GM12878 (cell line): ENCODE results near the gene CATSPERD. TPM values are rescaled to one million over a fixed set of nuclear protein-coding genes. Genes with fewer than 3 reads are reported as not detected.
"Not testable (repeated sequence)": the region's sequence is repeated elsewhere in the genome, so short reads cannot be mapped to it uniquely, and the experiment has no call there.

Source experiments
- ATAC-seq: fragments of 200-7000 bp; cut with Tn5 transposase; 3 replicates; pipeline ENCODE4 v1.9.1; 2020; ENCODE audit warnings: mild to moderate bottlenecking, moderate library complexity
- BruUV-seq: library from RNA; stranded (reverse); fragments of 400-500 nt; replicated peaks from 2 replicates; lab custom pipeline; 2021; lab: Mats Ljungman, UMichigan
- CTCF ChIA-PET: fragments of 300-600 bp; sonication (Branson Sonifier 250); formaldehyde crosslinking; extraction: SDS; loops from one replicate; lab custom pipeline; 2021; ENCODE audit warnings: inconsistent platforms; lab: Yijun Ruan, JAX
- POLR2A ChIA-PET: fragments of 350-600 bp; formaldehyde crosslinking; extraction: SDS; loops from one replicate; lab custom pipeline; 2021; ENCODE audit warnings: inconsistent platforms; lab: Charles Lee
- RAD21 ChIA-PET: fragments of 300-600 bp; sonication (Branson Sonifier 250); formaldehyde crosslinking; loops from one replicate; lab custom pipeline; 2023; ENCODE audit warnings: antibody characterized with exemption; ENCODE audit not compliant: unreplicated experiment; lab: Charles Lee
- SMC1A ChIA-PET: fragments of 300-600 bp; sonication (Branson Sonifier 250); formaldehyde crosslinking; loops from one replicate; lab custom pipeline; 2023; ENCODE audit not compliant: unreplicated experiment, uncharacterized antibody; lab: Charles Lee
- DNase-seq: peaks from one replicate; pipeline ENCODE4 v3.0.0-alpha.2; 2011; ENCODE audit warnings: low read depth, low spot score
- FAIRE-seq: peaks from 3 replicates; lab custom pipeline; 2011; peaks lifted over from hg19 to GRCh38; lab: Jason Lieb, UNC
- H2AFZ ChIP-seq: 2 replicates; pipeline ENCODE4 v1.6.0; 2011; ENCODE audit warnings: low read depth, low read length, control low read depth; ENCODE audit not compliant: control insufficient read depth
- H3K27ac ChIP-seq: 2 replicates; pipeline ENCODE4 v1.5.1; 2011; ENCODE audit warnings: control low read depth; ENCODE audit not compliant: control insufficient read depth, insufficient read depth
- H3K27me3 ChIP-seq, 2 experiments: replicated peaks in 1 of 2; 2 replicates each; pipeline versions ENCODE4 v1.6.0 to v1.6.1; 2011; ENCODE audit warnings: low read length in 1 of 2; ENCODE audit not compliant: control insufficient read depth in 2 of 2, insufficient read depth in 2 of 2
- H3K36me3 ChIP-seq, 2 experiments: 2 replicates each; pipeline ENCODE4 v1.5.1; 2011; ENCODE audit warnings: low read length in 1 of 2; ENCODE audit not compliant: control insufficient read depth in 2 of 2, insufficient read depth in 2 of 2
- H3K4me1 ChIP-seq: 2 replicates; pipeline ENCODE4 v1.6.1; 2011; ENCODE audit warnings: mild to moderate bottlenecking, low read length, moderate library complexity, mixed read lengths; ENCODE audit not compliant: control insufficient read depth, insufficient read depth
- H3K4me2 ChIP-seq: 2 replicates; pipeline ENCODE4 v1.6.0; 2011; ENCODE audit warnings: control low read depth; ENCODE audit not compliant: control insufficient read depth, insufficient read depth
- H3K4me3 ChIP-seq: fragments of 200-600 bp; sonication (generic); 2 replicates; pipeline ENCODE4 v1.5.1; 2016
- H3K79me2 ChIP-seq: 2 replicates; pipeline ENCODE4 v1.6.0; 2011; ENCODE audit warnings: low read length; ENCODE audit not compliant: control insufficient read depth, insufficient read depth
- H3K9ac ChIP-seq: 2 replicates; pipeline ENCODE4 v1.8.0; 2011; ENCODE audit warnings: low read length, control low read depth, mixed read lengths; ENCODE audit not compliant: control insufficient read depth, insufficient read depth
- H3K9me3 ChIP-seq: replicated peaks from 3 replicates; pipeline ENCODE4 v1.5.1; 2011; ENCODE audit warnings: mild to moderate bottlenecking, low read length; ENCODE audit not compliant: control insufficient read depth, insufficient read depth
- H4K20me1 ChIP-seq: 2 replicates; pipeline ENCODE4 v1.6.0; 2011; ENCODE audit not compliant: control insufficient read depth, insufficient read depth
- IRF4 ChIP-seq: IDR thresholded peaks from 2 replicates; pipeline ENCODE4 v1.6.1; 2011; ENCODE audit warnings: low read depth, low read length
- RB1 ChIP-seq: fragments of 450-650 bp; formaldehyde crosslinking; IDR thresholded peaks from 2 replicates; pipeline ENCODE4 v1.6.1; 2017; ENCODE audit warnings: mild to moderate bottlenecking, borderline replicate concordance
- REST ChIP-seq: IDR thresholded peaks from 2 replicates; pipeline ENCODE4 v1.6.1; 2012; ENCODE audit warnings: mild to moderate bottlenecking, low read depth, low read length
- WGBS: methylation state at CpG from one replicate; pipeline ENCODE4 v1.1.6; 2016; ENCODE audit warnings: low lambda C conversion rate; ENCODE audit not compliant: insufficient replicate concordance, insufficient coverage; ENCODE audit errors: missing lambda C conversion rate; 5-methylcytosine and 5-hydroxymethylcytosine counted together
- in situ Hi-C: fragments of 300-500 bp; cut with MboI; formaldehyde crosslinking; loops from 9 replicates; pipeline ENCODE4 v1.14.3; 2018; ENCODE audit warnings: mixed read lengths
- intact Hi-C: fragments of 100-400 bp; cut with micrococcal nuclease; formaldehyde crosslinking; loops from one replicate; pipeline ENCODE4 v1.14.2; 2022; ENCODE audit not compliant: unreplicated experiment
- polyA plus RNA-seq, 11 experiments: library from polyadenylated mRNA; depleted of rRNA in 4 of 11; unstranded in 6 of 11; stranded (reverse) in 5 of 11; fragments of >200 nt; fragmentation: Nextera tagmentation in 4 of 11; fragmentation: Illumina TruSeq in 1 of 11; extraction: Ambion mirVana in 4 of 11; extraction: Trizol in 1 of 11; gene quantifications; 1 replicate in 1 of 11; 2 replicates in 10 of 11; pipeline versions ENCODE4 v1.2.1 to v1.2.3, GENCODE V29; 2011 to 2016; ENCODE audit warnings: inconsistent platforms in 2 of 11, missing spikeins in 2 of 11, low read depth in 1 of 11
- total RNA-seq, 4 experiments: library from RNA; depleted of rRNA in 3 of 4; stranded (reverse); fragments of >200 nt in 3 of 4; fragmentation: Illumina TruSeq in 1 of 4; extraction: Trizol in 1 of 4; gene quantifications; 2 replicates each; pipeline versions ENCODE4 v1.2.1 to v1.2.3, GENCODE V29; 2013 to 2021

CATSPERD gene
- total and polyA plus RNA-seq, 10 of the 15 experiments (the other 5 are each of a cell fraction or from before 2014, with no cell fraction given), result 0.02 to 0.38 (median 0.11) TPM; not detected in 5

- H3K27ac ChIP-seq, FAIRE-seq, H3K9ac ChIP-seq, H3K4me3 ChIP-seq, DNase-seq, BruUV-seq, intact Hi-C loops, H3K4me2 ChIP-seq, in situ Hi-C loops, RAD21 ChIA-PET, H3K4me1 ChIP-seq, H2AFZ ChIP-seq, H3K9me3 ChIP-seq, H3K27me3 ChIP-seq, ATAC-seq, CTCF ChIA-PET, H3K36me3 ChIP-seq, POLR2A ChIA-PET, H3K79me2 ChIP-seq, H4K20me1 ChIP-seq: not testable (repeated sequence)
- SMC1A ChIA-PET, result interaction anchor here (0.6 kb wide), 1 partner anchor 190 kb away, joined by 5 read pairs; no protein-coding TSS in a partner anchor
- WGBS, result 55% methylated on average over 2 of the region's 2 CpGs
Measured at GRCh38 chr19:5733172-5733571, 12.7 kb downstream of the CATSPERD start.

- FAIRE-seq, result no peak
- in situ Hi-C loops, result no loop called here
- RAD21 ChIA-PET, result no interaction called here
Measured at GRCh38 chr19:5738423-5738822, 18.0 kb downstream of the CATSPERD start.

More at GRCh38 chr19:5738423-5738822, 18.0 kb downstream of the CATSPERD start:
- WGBS, result 35% methylated on average over 8 of the region's 8 CpGs
- Histone ChIP-seq H3K4me3 (no peak overlapping the region), H3K79me2 (no peaks in the 10 kb centered on the region), H4K20me1 (no peaks in the 10 kb centered on the region), H2AFZ (no peak overlapping the region), H3K9me3 (no peaks in the 10 kb centered on the region), H3K36me3 (no peaks in the 10 kb centered on the region), H3K4me1 (no peaks in the 10 kb centered on the region), H3K4me2 (no peak overlapping the region), H3K27me3 (no peaks in the 10 kb centered on the region), H3K9ac (no peak overlapping the region), H3K27ac (no peak overlapping the region)
- ChIA-PET CTCF (interaction anchor here (0.6 kb wide), 1 partner anchor 271 kb away, joined by 4 read pairs; no protein-coding TSS in a partner anchor), SMC1A (no interaction called here), POLR2A (interaction anchor here (0.5 kb wide), 1 partner anchor 561 kb away, joined by 4 read pairs; no protein-coding TSS in a partner anchor)
- TF ChIP-seq RB1, result no peak
- no peak for TF ChIP-seq REST
- TF ChIP-seq IRF4, result no peak
- ATAC-seq, result no peak
- no TSS peak for BruUV-seq
- intact Hi-C loops, result no loop called here
- no peak for DNase-seq
